ENCODE data around the gene ANO8.
A peak's percentile ranks its signal among the peaks of the same experiment; 100 is the strongest.
"Not testable (repeated sequence)": the region's sequence is repeated elsewhere in the genome, so short reads cannot be mapped to it uniquely, and the experiment has no call there.

ANO8 gene

GRCh38 chr19:17334414-17335409, at the start of gene ANO8:
TSS of gene ANO8 (minus strand) at chr19:17334855. CDS start at chr19:17334670, 185 bp downstream.
- peak; percentile 87 to 98 (median 89) for DNase-seq (ENCODE audit: low read depth in 3 of 3, low spot score in 1 of 3)

- DNase-seq (ENCODE audit: low read depth in 3 of 3, low spot score in 1 of 3): no peak
Measured at GRCh38 chr19:17380426-17381138, 45.9 kb upstream of the ANO8 start.

- no peak for DNase-seq (ENCODE audit: low read depth in 3 of 3, low spot score in 1 of 3)
Measured at GRCh38 chr19:17379221-17379631, 44.6 kb upstream of the ANO8 start.

GRCh38 chr19:17378271-17378670, 43.6 kb upstream of the ANO8 start:
- DNase-seq (ENCODE audit: low read depth in 3 of 3, low spot score in 1 of 3): no peak

GRCh38 chr19:17376935-17377600, 42.4 kb upstream of the ANO8 start, which contains the start of gene PLVAP:
TSS of gene PLVAP (minus strand) at chr19:17377342. CDS start at chr19:17377288, 54 bp downstream.
- no peak for DNase-seq (ENCODE audit: low read depth in 3 of 3, low spot score in 1 of 3)

GRCh38 chr19:17370026-17370587, 35.5 kb upstream of the ANO8 start:
- no peak for DNase-seq (ENCODE audit: low read depth in 3 of 3, low spot score in 1 of 3)

- no peak for DNase-seq (ENCODE audit: low read depth in 3 of 3, low spot score in 1 of 3)
Measured at GRCh38 chr19:17365361-17365760, 30.7 kb upstream of the ANO8 start.

GRCh38 chr19:17363852-17364605, 29.4 kb upstream of the ANO8 start:
- not testable (repeated sequence) for DNase-seq (ENCODE audit: low read depth in 3 of 3, low spot score in 1 of 3)

GRCh38 chr19:17359905-17360800, 25.5 kb upstream of the ANO8 start:
- DNase-seq (ENCODE audit: low read depth in 3 of 3, low spot score in 1 of 3): no peak

GRCh38 chr19:17358395-17358794, 23.7 kb upstream of the ANO8 start:
- no peak for DNase-seq (ENCODE audit: low read depth in 3 of 3, low spot score in 1 of 3)

- no peak for DNase-seq (ENCODE audit: low read depth in 3 of 3, low spot score in 1 of 3)
Measured at GRCh38 chr19:17357724-17358123, 23.1 kb upstream of the ANO8 start.

GRCh38 chr19:17357078-17357666, 22.5 kb upstream of the ANO8 start:
- no peak for DNase-seq (ENCODE audit: low read depth in 3 of 3, low spot score in 1 of 3)

- DNase-seq (ENCODE audit: low read depth in 3 of 3, low spot score in 1 of 3): no peak
Measured at GRCh38 chr19:17353386-17353785, 18.7 kb upstream of the ANO8 start.

GRCh38 chr19:17352608-17353280, 18.1 kb upstream of the ANO8 start:
- DNase-seq (ENCODE audit: low read depth in 3 of 3, low spot score in 1 of 3): no peak

- no peak for DNase-seq (ENCODE audit: low read depth in 3 of 3, low spot score in 1 of 3)
Measured at GRCh38 chr19:17351815-17352435, 17.3 kb upstream of the ANO8 start.

- DNase-seq (ENCODE audit: low read depth in 3 of 3, low spot score in 1 of 3): no peak
Measured at GRCh38 chr19:17348700-17349099, 14.0 kb upstream of the ANO8 start.

GRCh38 chr19:17347877-17348276, 13.2 kb upstream of the ANO8 start:
- no peak for DNase-seq (ENCODE audit: low read depth in 3 of 3, low spot score in 1 of 3)

- no peak for DNase-seq (ENCODE audit: low read depth in 3 of 3, low spot score in 1 of 3)
Measured at GRCh38 chr19:17347361-17347760, 12.7 kb upstream of the ANO8 start.

Measured in stimulated activated CD4-positive, alpha-beta T cell treated with anti-CD3 and anti-CD28 coated beads, TNF-alpha, amount 100 ng/mL, for 1 hour (primary cell).